H9 (cell line): ENCODE measurements around the gene BCKDHB. TPM values are rescaled to one million over a fixed set of nuclear protein-coding genes. Genes with fewer than 3 reads are reported as not detected.

Experiments used
- DNase-seq: peaks from one replicate; pipeline ENCODE4 v3.0.0-alpha.2; 2017
- H2AFZ ChIP-seq: one replicate; pipeline ENCODE4 v1.6.1; 2013; ENCODE audit warnings: mild to moderate bottlenecking, low read length, control low read depth, moderate library complexity
- H2AK5ac ChIP-seq: 2 replicates; pipeline ENCODE4 v1.6.1; 2013; ENCODE audit warnings: low read length, control low read depth, mixed read lengths; ENCODE audit not compliant: insufficient read length
- H2BK120ac ChIP-seq: one replicate; pipeline ENCODE4 v1.6.1; 2013; ENCODE audit warnings: low read depth, mild to moderate bottlenecking, low read length, control low read depth, inconsistent platforms; ENCODE audit not compliant: poor library complexity, severe bottlenecking
- H2BK12ac ChIP-seq: 2 replicates; pipeline ENCODE4 v1.6.1; 2013; ENCODE audit warnings: low read length, control low read depth, mixed read lengths, low read depth; ENCODE audit not compliant: insufficient read length
- H2BK15ac ChIP-seq: 2 replicates; pipeline ENCODE4 v1.6.1; 2013; ENCODE audit warnings: low read depth, low read length, control low read depth
- H2BK20ac ChIP-seq: one replicate; pipeline ENCODE4 v1.6.1; 2013; ENCODE audit warnings: low read depth, mild to moderate bottlenecking, low read length, control low read depth, inconsistent platforms; ENCODE audit not compliant: poor library complexity, severe bottlenecking
- H2BK5ac ChIP-seq: 2 replicates; pipeline ENCODE4 v1.6.1; 2013; ENCODE audit warnings: low read length, control low read depth, mixed read lengths; ENCODE audit not compliant: insufficient read length
- H3K14ac ChIP-seq: 2 replicates; pipeline ENCODE4 v1.6.1; 2013; ENCODE audit warnings: low read length, control low read depth; ENCODE audit not compliant: insufficient read depth
- H3K18ac ChIP-seq: 2 replicates; pipeline ENCODE4 v1.6.1; 2013; ENCODE audit warnings: low read depth, mild to moderate bottlenecking, mixed read lengths, low read length, control low read depth; ENCODE audit not compliant: insufficient read length
- H3K23ac ChIP-seq: 2 replicates; pipeline ENCODE4 v1.6.1; 2013; ENCODE audit warnings: low read length, control low read depth, mixed read lengths, low read depth; ENCODE audit not compliant: insufficient read length
- H3K23me2 ChIP-seq: 2 replicates; pipeline ENCODE4 v1.6.1; 2013; ENCODE audit warnings: low read depth, mild to moderate bottlenecking, mixed read lengths, low read length, control low read depth; ENCODE audit not compliant: insufficient read length, poor library complexity, severe bottlenecking
- H3K27ac ChIP-seq: 2 replicates; pipeline ENCODE4 v1.5.1; 2013; ENCODE audit warnings: low read length, control low read depth, mixed read lengths, low read depth; ENCODE audit not compliant: insufficient read length
- H3K27me3 ChIP-seq: 2 replicates; pipeline ENCODE4 v1.6.1; 2013; ENCODE audit warnings: low read length, control low read depth, inconsistent platforms; ENCODE audit not compliant: insufficient read depth
- H3K4ac ChIP-seq: 2 replicates; pipeline ENCODE4 v1.6.1; 2013; ENCODE audit warnings: low read depth, mild to moderate bottlenecking, control low read depth, inconsistent platforms, low read length, moderate library complexity
- H3K4me1 ChIP-seq: 2 replicates; pipeline ENCODE4 v1.6.1; 2013; ENCODE audit warnings: low read length, control low read depth, inconsistent platforms; ENCODE audit not compliant: insufficient read depth
- H3K4me2 ChIP-seq: 2 replicates; pipeline ENCODE4 v1.6.1; 2013; ENCODE audit warnings: low read length, control low read depth, mixed read lengths; ENCODE audit not compliant: insufficient read length, insufficient read depth
- H3K56ac ChIP-seq: 2 replicates; pipeline ENCODE4 v1.6.1; 2013; ENCODE audit warnings: low read depth, mild to moderate bottlenecking, mixed read lengths, low read length, control low read depth; ENCODE audit not compliant: insufficient read length
- H3K79me1 ChIP-seq: 2 replicates; pipeline ENCODE4 v1.6.1; 2013; ENCODE audit warnings: low read depth, mild to moderate bottlenecking, moderate library complexity, low read length, control low read depth, inconsistent platforms; ENCODE audit not compliant: insufficient read depth, poor library complexity, severe bottlenecking
- H3K79me2 ChIP-seq: 2 replicates; pipeline ENCODE4 v1.6.1; 2013; ENCODE audit warnings: low read length, control low read depth, inconsistent platforms; ENCODE audit not compliant: insufficient read depth
- H3K9ac ChIP-seq: 2 replicates; pipeline ENCODE4 v1.6.1; 2013; ENCODE audit warnings: low read length, control low read depth, mixed read lengths; ENCODE audit not compliant: insufficient read length; ENCODE audit errors: extremely low read depth
- H3K9me3 ChIP-seq: one replicate; pipeline ENCODE4 v1.6.1; 2013; ENCODE audit warnings: low read depth, low read length, inconsistent platforms; ENCODE audit not compliant: control insufficient read depth
- H3T11ph ChIP-seq: one replicate; pipeline ENCODE4 v1.6.1; 2013; ENCODE audit warnings: mild to moderate bottlenecking, low read length, control low read depth, inconsistent platforms
- H4K20me1 ChIP-seq: one replicate; pipeline ENCODE4 v1.6.1; 2013; ENCODE audit not compliant: control insufficient read depth, insufficient read length, insufficient read depth
- H4K5ac ChIP-seq: 2 replicates; pipeline ENCODE4 v1.6.1; 2013; ENCODE audit warnings: low read depth, mild to moderate bottlenecking, mixed read lengths, low read length, control low read depth; ENCODE audit not compliant: insufficient read length
- H4K8ac ChIP-seq: replicated peaks from 2 replicates; pipeline ENCODE4 v1.6.1; 2013; ENCODE audit warnings: low read length, control low read depth, mixed read lengths, low read depth; ENCODE audit not compliant: insufficient read length
- H4K91ac ChIP-seq: 2 replicates; pipeline ENCODE4 v1.6.1; 2013; ENCODE audit warnings: low read depth, mild to moderate bottlenecking, moderate library complexity, mixed read lengths, low read length, control low read depth; ENCODE audit not compliant: insufficient read length
- H3K27ac Mint-ChIP-seq, 3 experiments: 2 replicates in 2 of 3; 3 replicates in 1 of 3; pipeline ENCODE4 v1.8.0; 2020 to 2021; ENCODE audit warnings: mixed read lengths in 3 of 3, mild to moderate bottlenecking in 1 of 3, moderate library complexity in 1 of 3
- H3K27me3 Mint-ChIP-seq: 2 replicates; pipeline ENCODE4 v1.8.0; 2021; ENCODE audit warnings: low read depth, mild to moderate bottlenecking, moderate library complexity, mixed read lengths
- H3K36me3 Mint-ChIP-seq, 3 experiments: 2 replicates in 2 of 3; 3 replicates in 1 of 3; pipeline ENCODE4 v1.8.0; 2020 to 2021; ENCODE audit warnings: low read depth in 3 of 3, mixed read lengths in 3 of 3; ENCODE audit not compliant: insufficient read depth in 1 of 3
- H3K4me1 Mint-ChIP-seq, 2 experiments: 2 replicates each; pipeline ENCODE4 v1.8.0; 2020; ENCODE audit warnings: mixed read lengths in 2 of 2
- H3K4me3 Mint-ChIP-seq, 2 experiments: 2 replicates in 1 of 2; 3 replicates in 1 of 2; pipeline ENCODE4 v1.8.0; 2020 to 2021; ENCODE audit warnings: mild to moderate bottlenecking in 2 of 2, mixed read lengths in 2 of 2, moderate library complexity in 1 of 2
- H3K9me3 Mint-ChIP-seq, 2 experiments: 2 replicates in 1 of 2; 3 replicates in 1 of 2; pipeline ENCODE4 v1.8.0; 2020; ENCODE audit warnings: mild to moderate bottlenecking in 2 of 2, mixed read lengths in 2 of 2, moderate library complexity in 1 of 2
- CTCF ChIP-seq: fragments of 200-600 bp; sonication (generic); conservative IDR thresholded peaks from 3 replicates; pipeline ENCODE4 v1.8.0; 2021; ENCODE audit warnings: antibody characterized with exemption, mild to moderate bottlenecking
- WGBS: extraction: QIAGEN DNeasy Blood & Tissue Kit; methylation state at CpG from one replicate; pipeline ENCODE4 v1.1.7; 2013; ENCODE audit warnings: missing lambda C conversion rate, low lambda C conversion rate, mixed read lengths; ENCODE audit not compliant: insufficient read length; ENCODE audit errors: extremely low coverage; 5-methylcytosine and 5-hydroxymethylcytosine counted together
- total RNA-seq: library from RNA; stranded (reverse); gene quantifications from 2 replicates; pipeline ENCODE4 v1.2.1, GENCODE V29; 2021

Gene BCKDHB
- total RNA-seq, 1 experiment from 2014 or later: 26.6 TPM

- WGBS: no CpG with 5 or more reads among the region's 1 CpG
- no peak overlapping the region for H3K18ac ChIP-seq
- no peak overlapping the region for H3K4ac ChIP-seq
- no peak overlapping the region for H4K91ac ChIP-seq
- H3K27me3 ChIP-seq: no peaks in the 10 kb centered on the region
- no peak overlapping the region for H4K8ac ChIP-seq
- H2BK15ac ChIP-seq: no peak overlapping the region
- no peak overlapping the region for H3K23ac ChIP-seq
- H2BK20ac ChIP-seq: no peak overlapping the region
- no peaks in the 10 kb centered on the region for H3K4me1 ChIP-seq
- H2BK12ac ChIP-seq: no peak overlapping the region
- H3T11ph ChIP-seq: no peak overlapping the region
- H2AK5ac ChIP-seq: no peak overlapping the region
- no peak overlapping the region for H3K4me2 ChIP-seq
- Mint-ChIP-seq H3K4me3 (no peak overlapping the region), H3K4me1 (no peaks in the 10 kb centered on the region), H3K9me3 (no peaks in the 10 kb centered on the region), H3K27ac (no peak overlapping the region), H3K36me3 (peaks cover 0 to 5% (median 0%) of the 10 kb centered on the region in 3 experiments; a peak in 3 of 7 replicates), H3K27me3 (no peaks in the 10 kb centered on the region)
- H4K20me1 ChIP-seq: no peaks in the 10 kb centered on the region
- no peaks in the 10 kb centered on the region for H3K9me3 ChIP-seq
- no peak overlapping the region for H3K27ac ChIP-seq
- H2BK120ac ChIP-seq: no peak overlapping the region
- no peak overlapping the region for H2BK5ac ChIP-seq
- no peak for DNase-seq
- no peaks in the 10 kb centered on the region for H3K79me1 ChIP-seq
- no peak for TF ChIP-seq CTCF
- no peaks in the 10 kb centered on the region; the same call in 1 of the 2 replicates for H3K79me2 ChIP-seq
- no peak overlapping the region for H4K5ac ChIP-seq
- H3K56ac ChIP-seq: no peak overlapping the region
- no peak overlapping the region for H2AFZ ChIP-seq
- no peak overlapping the region for H3K9ac ChIP-seq
- no peak overlapping the region for H3K14ac ChIP-seq
- H3K23me2 ChIP-seq: no peaks in the 10 kb centered on the region
Measured at GRCh38 chr6:80203283-80203682, 96.8 kb downstream of the BCKDHB start.
